CD14-positive monocyte (primary cell): Measurements from ENCODE around the gene KCNMA1. TPM values are rescaled to one million over a fixed set of nuclear protein-coding genes. Genes with fewer than 3 reads are reported as not detected.

ENCODE experiments used
- DNase-seq, 3 donors: peaks; one replicate each; pipeline ENCODE4 v3.0.0-alpha.2; 2011 to 2022
- H2AFZ ChIP-seq: 2 replicates; pipeline ENCODE4 v1.6.0; 2012; ENCODE audit warnings: mild to moderate bottlenecking, low read depth, low read length, inconsistent platforms; ENCODE audit not compliant: insufficient read depth, poor library complexity, severe bottlenecking
- H3K27ac ChIP-seq, 2 donors: 1 replicate in 1 of 2; 2 replicates in 1 of 2; pipeline ENCODE4 v1.5.1; 2012 to 2013; ENCODE audit warnings: low read length in 2 of 2, control low read depth in 1 of 2, inconsistent platforms in 1 of 2, low read depth in 1 of 2, mild to moderate bottlenecking in 1 of 2
- H3K27me3 ChIP-seq, 2 donors: one replicate each; pipeline versions ENCODE4 v1.6.0 to v1.6.1; 2011 to 2013; ENCODE audit warnings: low read length in 2 of 2; ENCODE audit not compliant: control insufficient read depth in 2 of 2, insufficient read depth in 2 of 2
- H3K36me3 ChIP-seq, 2 donors: replicated peaks in 1 of 2; 1 replicate in 1 of 2; 2 replicates in 1 of 2; pipeline versions ENCODE4 v1.5.1 to v1.6.1; 2012 to 2013; ENCODE audit warnings: low read length in 2 of 2, control low read depth in 1 of 2, inconsistent platforms in 1 of 2, mild to moderate bottlenecking in 1 of 2; ENCODE audit not compliant: insufficient read depth in 2 of 2, control insufficient read depth in 1 of 2
- H3K4me1 ChIP-seq, 2 donors: 1 replicate in 1 of 2; 2 replicates in 1 of 2; pipeline versions ENCODE4 v1.5.1 to v1.6.1; 2012 to 2013; ENCODE audit warnings: low read length in 2 of 2, control low read depth in 1 of 2, inconsistent platforms in 1 of 2, mild to moderate bottlenecking in 1 of 2, moderate library complexity in 1 of 2; ENCODE audit not compliant: insufficient read depth in 2 of 2, control insufficient read depth in 1 of 2
- H3K4me2 ChIP-seq: replicated peaks from 2 replicates; pipeline ENCODE3; 2012; ENCODE audit warnings: low read length, moderate library complexity, mild to moderate bottlenecking; ENCODE audit not compliant: poor library complexity, severe bottlenecking; ENCODE audit errors: extremely low read depth
- H3K4me3 ChIP-seq, 3 experiments: fragments of 200-600 bp in 1 of 3; sonication (generic) in 1 of 3; replicated peaks in 1 of 3; 1 replicate in 2 of 3; 2 replicates in 1 of 3; pipeline ENCODE4 v1.5.1; 2011 to 2013; ENCODE audit warnings: low read length in 3 of 3, mild to moderate bottlenecking in 3 of 3, control low read depth in 2 of 3, low read depth in 2 of 3, inconsistent platforms in 1 of 3, moderate library complexity in 1 of 3
- H3K79me2 ChIP-seq: 2 replicates; pipeline ENCODE4 v1.6.0; 2012; ENCODE audit warnings: mild to moderate bottlenecking, control low read depth, inconsistent platforms, low read length, moderate library complexity; ENCODE audit not compliant: insufficient read depth
- H3K9ac ChIP-seq: 2 replicates; pipeline ENCODE4 v1.6.0; 2017; ENCODE audit warnings: low read length, mild to moderate bottlenecking; ENCODE audit not compliant: insufficient read depth, poor library complexity, severe bottlenecking
- H3K9me3 ChIP-seq, 2 donors: replicated peaks in 1 of 2; 1 replicate in 1 of 2; 2 replicates in 1 of 2; pipeline versions ENCODE4 v1.5.1 to v1.6.1; 2012 to 2013; ENCODE audit warnings: low read length in 2 of 2, control low read depth in 1 of 2; ENCODE audit not compliant: control insufficient read depth in 1 of 2, insufficient read depth in 1 of 2
- H4K20me1 ChIP-seq: 2 replicates; pipeline ENCODE4 v1.6.0; 2012; ENCODE audit warnings: mild to moderate bottlenecking, low read length, control low read depth, moderate library complexity; ENCODE audit not compliant: insufficient read depth
- H3K27ac Mint-ChIP-seq, 7 donors: one replicate each; pipeline ENCODE4 v1.8.0; 2020; ENCODE audit warnings: mild to moderate bottlenecking in 7 of 7, mixed read lengths in 7 of 7, moderate library complexity in 6 of 7, inconsistent platforms in 2 of 7
- H3K27me3 Mint-ChIP-seq, 3 donors: one replicate each; pipeline ENCODE4 v1.8.0; 2021 to 2022; ENCODE audit warnings: low read depth in 3 of 3, mild to moderate bottlenecking in 3 of 3, mixed read lengths in 3 of 3, moderate library complexity in 3 of 3, inconsistent platforms in 1 of 3
- H3K36me3 Mint-ChIP-seq, 2 donors: one replicate each; pipeline ENCODE4 v1.8.0; 2020; ENCODE audit warnings: mixed read lengths in 2 of 2, inconsistent platforms in 1 of 2, mild to moderate bottlenecking in 1 of 2
- H3K4me1 Mint-ChIP-seq: one replicate; pipeline ENCODE4 v1.8.0; 2020; ENCODE audit warnings: mild to moderate bottlenecking, mixed read lengths
- H3K4me3 Mint-ChIP-seq, 2 donors: one replicate each; pipeline ENCODE4 v1.8.0; 2020; ENCODE audit warnings: mild to moderate bottlenecking in 2 of 2, mixed read lengths in 2 of 2, moderate library complexity in 1 of 2
- H3K9me3 Mint-ChIP-seq, 7 donors: one replicate each; pipeline ENCODE4 v1.8.0; 2020 to 2022; ENCODE audit warnings: mixed read lengths in 7 of 7, mild to moderate bottlenecking in 6 of 7, moderate library complexity in 6 of 7, inconsistent platforms in 2 of 7
- WGBS: methylation state at CpG from one replicate; pipeline ENCODE4 v1.1.5; 2013; ENCODE audit warnings: missing lambda C conversion rate; ENCODE audit not compliant: insufficient coverage; 5-methylcytosine and 5-hydroxymethylcytosine counted together
- intact Hi-C, 2 donors: fragments of 100-400 bp; cut with micrococcal nuclease; formaldehyde crosslinking; loops; one replicate each; pipeline versions ENCODE4 v1.15.0 to v1.15.1; 2023
- polyA plus RNA-seq, 3 donors: library from polyadenylated mRNA; depleted of rRNA in 1 of 3; unstranded in 2 of 3; stranded (reverse) in 1 of 3; fragments of 300-500 nt in 2 of 3; fragments of >200 nt in 1 of 3; fragmentation: Illumina TruSeq in 2 of 3; gene quantifications; 1 replicate in 2 of 3; 2 replicates in 1 of 3; pipeline ENCODE4 v1.2.3, GENCODE V29; 2012 to 2021
- TF ChIP-seq, protein P1 (sequence below): fragments of 200-600 bp; IDR thresholded peaks from one replicate; pipeline ENCODE4 v1.8.0; 2022; ENCODE audit warnings: antibody characterized with exemption, mild to moderate bottlenecking

KCNMA1 gene
- polyA plus RNA-seq, 3 donors = 0.11 to 1.0 TPM; not detected in 1

DNA sequence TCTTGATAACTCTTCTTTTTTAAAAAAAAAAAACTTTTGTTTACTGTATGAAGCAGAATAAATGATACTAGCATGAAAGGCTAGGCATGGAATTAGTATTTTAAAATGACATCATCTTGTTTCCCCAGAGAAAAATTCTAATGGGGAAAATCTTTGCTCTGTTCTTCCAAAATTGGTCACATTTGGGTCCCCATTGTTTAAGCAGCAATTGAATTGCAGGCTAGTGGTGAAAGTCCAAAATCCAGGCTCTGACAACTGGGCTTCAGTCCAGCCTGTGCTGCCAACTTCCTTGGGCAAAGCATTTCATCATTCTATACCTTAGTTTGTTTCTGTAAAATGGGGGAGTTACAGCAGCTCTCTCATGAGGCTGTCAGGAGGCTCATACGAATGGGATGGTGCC, 726.4 kb downstream of the KCNMA1 start:
- Histone ChIP-seq H3K4me2 (no peak overlapping the region), H3K36me3 (no peaks in the 10 kb centered on the region), H4K20me1 (no peaks in the 10 kb centered on the region), H3K4me1 (no peaks in the 10 kb centered on the region), H3K79me2 (no peaks in the 10 kb centered on the region), H3K27me3 (no peaks in the 10 kb centered on the region), H3K9ac (no peak overlapping the region), H2AFZ (no peak overlapping the region), H3K27ac (no peak overlapping the region), H3K4me3 (no peak overlapping the region), H3K9me3 (no peaks in the 10 kb centered on the region)
- Mint-ChIP-seq H3K27me3 (peaks cover 4 to 10% (median 6%) of the 10 kb centered on the region in 3 donors), H3K4me1 (no peaks in the 10 kb centered on the region), H3K9me3 (peaks cover 0 to 10% (median 6%) of the 10 kb centered on the region in 7 donors), H3K27ac (no peak overlapping the region), H3K4me3 (no peak overlapping the region), H3K36me3 (no peaks in the 10 kb centered on the region)
- intact Hi-C loops = no loop called here
- no peak for DNase-seq
- 86% methylated on average over 1 of the region's 1 CpG for WGBS
- TF ChIP-seq, protein P1, sequence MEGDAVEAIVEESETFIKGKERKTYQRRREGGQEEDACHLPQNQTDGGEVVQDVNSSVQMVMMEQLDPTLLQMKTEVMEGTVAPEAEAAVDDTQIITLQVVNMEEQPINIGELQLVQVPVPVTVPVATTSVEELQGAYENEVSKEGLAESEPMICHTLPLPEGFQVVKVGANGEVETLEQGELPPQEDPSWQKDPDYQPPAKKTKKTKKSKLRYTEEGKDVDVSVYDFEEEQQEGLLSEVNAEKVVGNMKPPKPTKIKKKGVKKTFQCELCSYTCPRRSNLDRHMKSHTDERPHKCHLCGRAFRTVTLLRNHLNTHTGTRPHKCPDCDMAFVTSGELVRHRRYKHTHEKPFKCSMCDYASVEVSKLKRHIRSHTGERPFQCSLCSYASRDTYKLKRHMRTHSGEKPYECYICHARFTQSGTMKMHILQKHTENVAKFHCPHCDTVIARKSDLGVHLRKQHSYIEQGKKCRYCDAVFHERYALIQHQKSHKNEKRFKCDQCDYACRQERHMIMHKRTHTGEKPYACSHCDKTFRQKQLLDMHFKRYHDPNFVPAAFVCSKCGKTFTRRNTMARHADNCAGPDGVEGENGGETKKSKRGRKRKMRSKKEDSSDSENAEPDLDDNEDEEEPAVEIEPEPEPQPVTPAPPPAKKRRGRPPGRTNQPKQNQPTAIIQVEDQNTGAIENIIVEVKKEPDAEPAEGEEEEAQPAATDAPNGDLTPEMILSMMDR = no peak

DNA sequence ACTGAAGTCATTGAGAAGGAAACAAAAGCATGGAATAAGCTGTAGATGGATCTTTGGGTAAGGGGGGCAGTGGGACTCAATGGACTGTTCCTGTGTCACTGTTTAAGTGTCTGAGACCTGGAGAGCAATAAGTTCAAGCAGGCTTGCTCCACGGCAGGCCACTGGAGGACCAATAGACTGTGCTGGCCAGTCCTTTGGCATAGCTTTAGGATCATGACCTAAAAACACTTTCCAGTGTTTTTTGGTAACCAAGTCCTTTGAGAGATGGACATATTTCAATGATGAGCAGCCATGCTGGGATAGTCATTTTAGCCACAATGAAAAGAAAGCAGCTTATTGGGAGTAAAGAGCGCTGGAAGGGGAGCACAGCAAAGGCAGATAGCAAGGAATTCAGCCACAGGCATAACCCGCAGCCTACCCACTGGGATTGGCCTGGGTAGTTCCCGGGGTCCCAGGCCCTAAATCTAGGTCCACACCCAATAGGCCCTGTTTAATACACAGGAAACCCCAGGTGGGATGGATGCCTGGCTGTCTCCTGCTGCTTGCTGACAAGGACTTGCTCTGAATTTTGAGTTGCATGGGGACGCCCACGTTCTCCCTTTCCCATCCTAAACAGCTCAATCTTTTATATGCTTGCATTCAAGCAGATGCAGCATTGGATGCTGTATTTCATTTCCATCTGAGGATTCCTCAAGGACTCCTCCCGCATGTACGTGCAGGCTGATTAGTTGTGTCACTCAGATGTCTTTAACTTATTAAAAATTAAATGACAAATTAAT, 727.2 kb downstream of the KCNMA1 start:
- Mint-ChIP-seq H3K27ac (no peak overlapping the region), H3K4me3 (no peak overlapping the region), H3K4me1 (no peaks in the 10 kb centered on the region), H3K27me3 (peaks cover 4 to 10% (median 6%) of the 10 kb centered on the region in 3 donors), H3K9me3 (peaks cover 0 to 10% (median 6%) of the 10 kb centered on the region in 7 donors), H3K36me3 (no peaks in the 10 kb centered on the region)
- Histone ChIP-seq H3K4me3 (no peak overlapping the region), H3K27ac (no peak overlapping the region), H3K4me1 (no peaks in the 10 kb centered on the region), H2AFZ (no peak overlapping the region), H3K27me3 (no peaks in the 10 kb centered on the region), H3K9ac (no peak overlapping the region), H3K4me2 (no peak overlapping the region), H3K36me3 (no peaks in the 10 kb centered on the region), H4K20me1 (no peaks in the 10 kb centered on the region), H3K79me2 (no peaks in the 10 kb centered on the region), H3K9me3 (no peaks in the 10 kb centered on the region)
- no peak for DNase-seq
- WGBS = 91% methylated on average over 4 of the region's 8 CpGs
- TF ChIP-seq, protein P1 = no peak
- intact Hi-C loops = no loop called here
